Stimulated activated CD4-positive, alpha-beta T cell treated with anti-CD3 and anti-CD28 coated beads, Interleukin-15, amount 100 ng/mL, for 24 hours (primary cell): ENCODE results near the gene CCL22.
"Not testable (repeated sequence)": the region's sequence is repeated elsewhere in the genome, so short reads cannot be mapped to it uniquely, and the experiment has no call there.

Experiments
- DNase-seq: peaks from one replicate; pipeline ENCODE4 v3.0.0-alpha.2; 2020

The CCL22 gene

DNA sequence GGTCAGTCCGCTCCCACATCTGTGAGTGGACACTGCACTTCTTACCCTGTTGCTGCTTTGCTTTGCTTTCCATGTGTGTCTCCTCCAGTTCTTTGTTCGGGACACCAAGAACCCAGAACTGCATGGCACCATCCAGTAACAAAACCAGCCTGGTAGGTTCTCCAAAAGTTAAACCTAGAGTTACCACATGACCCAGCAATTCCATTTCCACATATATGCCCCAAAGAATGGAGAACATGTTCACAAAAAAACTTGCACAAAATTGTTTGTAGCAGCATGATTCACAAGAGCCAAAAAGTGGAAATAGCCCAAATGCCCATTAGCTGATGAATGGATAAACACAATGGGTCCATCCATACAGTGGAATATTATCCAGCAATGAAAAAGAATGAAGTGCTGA is 10.3 kb upstream of the CCL22 start:
- DNase-seq = no peak

DNA sequence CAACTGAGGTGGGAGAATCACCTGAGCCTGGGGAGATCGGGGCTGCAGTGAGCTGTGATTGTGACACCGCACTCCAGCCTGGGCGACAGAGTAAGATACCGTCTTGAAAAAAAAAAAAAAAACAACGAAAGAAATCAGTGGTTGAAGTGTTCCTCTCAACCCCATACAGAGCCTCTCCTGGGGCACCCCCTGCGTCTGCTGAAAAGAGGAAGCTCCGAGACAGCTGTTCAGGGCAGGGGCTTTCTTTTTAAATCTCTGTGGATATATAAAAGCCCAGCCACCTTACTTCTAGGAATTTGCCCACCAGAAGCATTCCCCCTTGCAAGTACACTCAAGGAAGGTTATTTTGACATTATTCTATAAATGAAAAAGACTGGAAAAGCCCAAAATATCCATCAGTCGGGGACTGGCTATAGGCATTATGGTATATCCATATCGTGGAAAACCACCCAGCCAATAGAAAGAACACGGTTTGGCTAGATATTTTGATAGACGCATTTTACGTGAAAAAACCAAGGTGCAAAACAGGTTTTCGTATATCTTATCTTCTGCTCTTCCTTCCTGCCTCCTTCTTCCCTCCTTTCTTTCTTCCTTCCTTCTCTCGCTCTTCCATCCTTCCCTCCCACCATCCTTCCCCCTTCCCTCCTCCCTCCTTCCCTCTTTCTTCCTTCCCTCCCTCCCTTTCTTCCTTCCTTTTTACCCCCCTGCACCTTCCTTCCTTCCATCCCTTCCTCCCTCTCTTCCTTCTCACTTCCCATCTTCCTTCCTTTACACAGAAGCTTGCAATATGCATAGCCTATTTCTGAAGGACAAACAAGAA is 9.2 kb upstream of the CCL22 start:
- DNase-seq = peak; percentile 38

- DNase-seq = no peak
Measured at GRCh38 chr16:57352636-57353047, 5.9 kb upstream of the CCL22 start.

- no peak for DNase-seq
Measured at GRCh38 chr16:57354311-57354710, 4.3 kb upstream of the CCL22 start.

- no peak for DNase-seq
Measured at GRCh38 chr16:57355898-57356414, 2.6 kb upstream of the CCL22 start.

DNA sequence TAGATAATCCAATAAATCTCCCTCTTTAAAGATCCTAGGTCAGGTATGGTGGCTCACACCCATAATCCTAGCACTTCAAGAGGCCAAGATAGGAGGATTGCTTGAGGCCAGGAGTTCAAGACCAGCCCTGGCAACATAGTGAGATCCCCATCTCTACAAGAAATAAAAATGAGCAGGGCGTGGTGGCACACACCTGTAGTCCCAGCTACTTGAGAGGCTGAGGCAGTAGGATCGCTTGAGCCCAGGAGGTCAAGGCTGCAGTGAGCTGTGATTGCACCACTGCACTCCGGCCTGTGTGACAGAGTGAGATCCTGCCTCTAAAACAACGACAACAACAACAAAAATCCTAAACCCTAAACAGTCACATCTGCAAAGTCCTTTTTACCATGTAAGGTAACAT is 2.0 kb upstream of the CCL22 start:
- no peak for DNase-seq

DNA sequence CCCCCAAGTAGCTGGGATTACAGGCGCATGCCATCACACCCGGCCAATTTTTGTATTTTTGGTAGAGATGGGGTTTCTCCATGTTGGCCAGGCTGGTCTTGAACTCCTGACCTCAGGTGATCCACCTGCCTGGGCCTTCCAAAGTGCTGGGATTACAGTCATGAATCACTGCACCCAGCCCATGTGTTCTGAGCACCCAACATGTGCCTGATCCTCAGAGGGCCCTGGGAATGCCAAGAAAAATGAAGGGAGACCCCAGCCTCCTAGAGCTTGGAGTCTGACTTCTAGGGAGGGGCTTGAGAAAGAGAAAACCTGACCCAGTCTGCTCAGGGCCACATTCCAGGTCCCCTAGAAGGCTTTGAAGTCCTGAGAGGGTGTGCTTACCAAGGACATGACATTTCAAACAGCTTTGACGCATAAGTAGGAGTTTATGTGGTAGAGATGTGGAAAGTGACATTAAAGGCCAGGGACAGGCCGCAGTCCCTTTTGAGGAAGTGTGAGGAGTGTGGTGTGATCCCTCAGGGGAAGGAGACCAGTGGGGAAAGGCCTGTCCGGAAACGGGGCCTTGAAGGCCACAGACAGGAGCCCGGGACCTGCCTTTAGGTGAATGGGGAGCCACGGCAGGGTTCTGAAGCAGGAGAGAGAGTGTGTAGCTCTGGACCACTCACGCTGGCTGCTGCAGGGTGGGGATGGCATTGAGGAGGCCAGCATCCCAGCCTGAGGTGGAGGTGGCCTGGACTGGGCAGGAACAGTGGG is 1.1 kb upstream of the CCL22 start:
- no peak for DNase-seq

DNA sequence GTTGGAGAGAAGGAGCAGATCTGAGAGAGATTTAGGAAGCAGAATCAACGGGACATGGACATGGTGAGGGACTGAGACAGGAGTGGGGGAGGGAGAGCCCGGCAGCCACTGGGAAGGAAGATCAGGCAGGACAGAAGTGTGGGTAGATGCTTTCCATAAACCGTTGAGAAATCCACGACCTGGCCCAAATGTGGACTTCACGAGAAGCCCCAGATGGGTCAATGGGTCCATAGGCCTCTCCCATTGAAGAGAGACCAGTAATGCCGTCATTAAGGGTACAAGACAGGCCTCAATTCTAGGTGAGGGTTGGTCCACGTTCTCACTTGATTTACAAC is 530 bp upstream of the CCL22 start:
- no peak for DNase-seq

GRCh38 chr16:57360321-57360935 is 1.8 kb downstream of the CCL22 start:
- no peak for DNase-seq

GRCh38 chr16:57361404-57361803 is 2.8 kb downstream of the CCL22 start:
- DNase-seq = no peak

DNA sequence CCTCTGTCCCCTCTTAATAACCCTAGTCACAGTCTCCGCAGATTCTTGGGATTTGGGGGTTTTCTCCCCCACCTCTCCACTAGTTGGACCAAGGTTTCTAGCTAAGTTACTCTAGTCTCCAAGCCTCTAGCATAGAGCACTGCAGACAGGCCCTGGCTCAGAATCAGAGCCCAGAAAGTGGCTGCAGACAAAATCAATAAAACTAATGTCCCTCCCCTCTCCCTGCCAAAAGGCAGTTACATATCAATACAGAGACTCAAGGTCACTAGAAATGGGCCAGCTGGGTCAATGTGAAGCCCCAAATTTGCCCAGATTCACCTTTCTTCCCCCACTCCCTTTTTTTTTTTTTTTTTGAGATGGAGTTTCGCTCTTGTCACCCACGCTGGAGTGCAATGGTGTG is 5.6 kb downstream of the CCL22 start:
- DNase-seq = no peak

DNA sequence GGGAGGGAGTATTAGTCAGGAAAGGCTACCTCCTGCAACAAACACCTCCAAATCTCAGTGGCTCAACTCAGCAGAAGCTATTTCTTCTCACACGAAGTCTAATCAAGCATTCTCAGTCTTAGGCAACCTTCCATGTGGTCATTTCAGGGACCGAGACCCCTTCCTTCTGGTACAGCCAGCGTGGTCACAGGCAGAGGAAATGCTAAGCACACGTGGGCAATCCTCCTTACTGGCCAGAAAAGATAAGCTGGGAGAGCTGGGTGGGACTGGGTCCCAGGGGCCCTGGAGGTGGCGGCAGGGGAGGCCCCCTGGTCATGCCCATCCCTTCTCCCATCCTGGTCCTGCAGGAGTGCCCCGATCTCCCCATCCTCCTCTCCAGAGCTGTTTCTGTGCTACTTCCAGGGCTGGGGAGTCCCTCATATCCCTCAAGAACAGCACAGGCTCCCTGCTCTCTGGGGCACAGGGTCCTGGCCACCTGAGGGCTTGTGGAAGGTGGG is 8.0 kb downstream of the CCL22 start:
- no peak for DNase-seq

- no peak for DNase-seq
Measured at GRCh38 chr16:57367116-57367752, 8.7 kb downstream of the CCL22 start.

DNA sequence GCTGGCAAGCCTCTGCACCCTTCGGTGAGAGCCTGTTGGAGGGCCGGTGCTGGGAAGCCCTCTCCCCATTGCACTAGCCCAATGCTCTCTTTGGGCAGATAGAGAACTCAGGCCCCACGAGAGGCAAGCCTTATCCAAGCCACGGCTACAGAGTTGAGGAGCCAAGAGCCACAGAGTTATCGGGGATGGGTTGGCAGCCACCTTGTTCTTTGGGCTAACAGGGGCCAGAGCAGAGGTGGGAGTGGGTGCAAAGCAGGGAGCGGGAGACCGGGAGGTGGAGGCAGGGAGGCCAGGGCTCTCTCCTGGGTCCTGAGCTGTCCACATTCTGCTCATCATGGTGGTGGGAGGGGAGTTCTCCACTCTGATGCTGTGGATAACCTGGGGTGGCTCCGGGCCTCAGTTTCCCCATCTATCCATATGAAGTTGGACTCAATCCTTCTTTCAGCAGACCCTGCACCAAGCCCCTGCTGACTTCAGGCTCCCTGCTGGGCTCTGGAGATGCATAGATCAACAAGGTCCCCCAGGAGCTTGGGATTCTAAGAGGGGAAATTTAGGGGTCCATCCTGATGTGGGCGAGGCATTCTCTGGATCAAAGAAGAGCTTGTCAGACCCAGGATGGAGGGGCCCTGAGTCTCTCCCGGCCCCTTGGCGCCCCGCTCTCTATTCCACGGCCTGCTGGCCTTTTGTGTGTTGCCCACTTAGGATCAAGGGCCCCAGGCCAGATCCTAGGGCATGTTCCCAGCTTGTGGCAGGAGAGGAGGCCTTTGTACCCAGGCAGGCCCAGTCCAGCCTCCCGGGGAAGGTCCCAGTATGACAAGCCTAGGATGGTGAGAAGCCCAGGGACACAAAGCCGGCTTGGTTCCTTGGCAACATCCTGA is 13.2 kb downstream of the CCL22 start:
- no peak for DNase-seq

- DNase-seq = no peak
Measured at GRCh38 chr16:57372372-57373116, 14.0 kb downstream of the CCL22 start, which contains the start of gene CX3CL1. CX3CL1 (plus strand) TSS chr16:57372490; CDS start chr16:57372569, 79 bp downstream.

GRCh38 chr16:57373117-57373947 is 14.7 kb downstream of the CCL22 start:
- DNase-seq = no peak

DNA sequence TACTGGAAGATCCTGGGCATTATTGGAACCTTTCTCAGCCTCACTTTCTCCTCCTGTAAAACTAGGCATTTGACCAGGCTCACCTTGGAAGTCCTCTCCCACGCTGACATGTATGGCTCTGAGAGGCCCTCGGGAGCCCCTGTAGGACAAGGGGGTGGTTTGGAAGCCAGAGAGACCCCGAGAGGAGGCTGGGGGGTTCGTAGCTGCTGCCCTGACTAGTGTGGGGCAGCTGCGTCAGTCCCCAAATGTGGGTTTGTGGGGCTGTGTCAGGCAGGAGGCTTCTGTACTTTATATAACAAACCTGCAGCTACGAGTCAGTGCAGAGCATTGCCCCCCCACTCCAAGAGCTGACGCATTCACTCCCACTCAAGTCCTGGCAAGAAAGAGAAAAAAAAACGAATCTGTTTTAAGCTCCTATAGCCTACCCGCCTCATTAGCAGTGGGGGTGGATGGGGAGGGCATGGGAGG is 15.5 kb downstream of the CCL22 start:
- no peak for DNase-seq

- DNase-seq = not testable (repeated sequence)
Measured at GRCh38 chr16:57374925-57375465, 16.4 kb downstream of the CCL22 start.

GRCh38 chr16:57376313-57376818 is 17.8 kb downstream of the CCL22 start:
- no peak for DNase-seq
